HG02938 (cell line): ENCODE measurements around the gene NTSR1.

Source experiments
- ATAC-seq: cut with Tn5 transposase; IDR thresholded peaks from one replicate; pipeline ENCODE4 v1.9.1; 2021; ENCODE audit warnings: mild to moderate bottlenecking, moderate library complexity; ENCODE audit not compliant: unreplicated experiment

NTSR1 gene

GRCh38 chr20:62797671-62798532 lies 89.3 kb downstream of the NTSR1 start:
- no peak for ATAC-seq

- no peak for ATAC-seq
These were observed 90.4 kb downstream of the NTSR1 start for GRCh38 chr20:62799036-62799435.

- ATAC-seq = no peak
These were observed 90.8 kb downstream of the NTSR1 start for GRCh38 chr20:62799459-62799858.

DNA sequence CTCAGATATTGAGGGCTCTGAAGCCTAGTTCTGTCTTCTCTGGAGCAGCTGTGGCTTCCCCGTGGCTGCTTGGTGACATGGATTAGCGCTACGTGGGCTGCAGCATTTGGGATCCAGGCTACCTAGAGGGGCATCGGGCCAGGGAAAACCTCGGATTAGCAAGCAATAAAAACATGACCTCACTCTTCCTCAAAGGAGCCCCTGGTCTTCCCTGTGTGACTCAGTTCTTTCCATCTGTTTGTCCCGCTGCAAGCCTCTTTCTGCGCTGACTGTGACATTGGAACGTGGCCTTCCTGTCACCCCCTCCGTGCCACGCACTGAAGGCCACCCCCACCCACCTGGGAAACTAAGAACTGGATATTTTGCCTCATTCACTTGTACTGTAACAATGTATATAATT lies 91.2 kb downstream of the NTSR1 start:
- no peak for ATAC-seq

- no peak for ATAC-seq
These were observed 92.0 kb downstream of the NTSR1 start for GRCh38 chr20:62800314-62801259.

- ATAC-seq = no peak
These were observed 92.8 kb downstream of the NTSR1 start for GRCh38 chr20:62801284-62802010.

GRCh38 chr20:62802026-62802712 lies 93.5 kb downstream of the NTSR1 start:
- ATAC-seq = no peak

GRCh38 chr20:62804021-62804626 lies 95.5 kb downstream of the NTSR1 start:
- no peak for ATAC-seq

DNA sequence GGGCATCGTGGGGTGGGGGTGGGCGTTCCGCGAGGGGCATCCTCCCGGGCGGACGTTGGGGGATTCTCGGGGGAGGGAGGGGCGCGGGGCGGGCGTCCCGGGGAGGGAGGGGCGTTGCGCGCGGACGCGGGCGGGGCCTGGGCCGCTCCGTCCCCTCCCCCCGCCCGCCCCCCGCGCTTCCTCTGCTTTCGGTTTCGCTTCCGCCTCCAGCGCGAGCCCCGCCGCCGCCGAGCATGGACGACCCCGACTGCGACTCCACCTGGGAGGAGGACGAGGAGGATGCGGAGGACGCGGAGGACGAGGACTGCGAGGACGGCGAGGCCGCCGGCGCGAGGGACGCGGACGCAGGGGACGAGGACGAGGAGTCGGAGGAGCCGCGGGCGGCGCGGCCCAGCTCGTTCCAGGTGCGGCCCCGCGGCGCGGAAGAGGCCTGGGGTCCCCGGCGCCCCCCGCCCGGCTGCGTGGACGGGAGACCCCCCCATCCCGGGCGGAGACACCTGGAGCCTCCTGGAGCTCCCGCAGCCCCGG lies 96.1 kb downstream of the NTSR1 start, which contains the start of gene OGFR:
OGFR (plus strand) TSS at position 209 of the 528 bp plus-strand sequence; CDS start at position 234, 25 bp downstream.
- ATAC-seq = no peak

DNA sequence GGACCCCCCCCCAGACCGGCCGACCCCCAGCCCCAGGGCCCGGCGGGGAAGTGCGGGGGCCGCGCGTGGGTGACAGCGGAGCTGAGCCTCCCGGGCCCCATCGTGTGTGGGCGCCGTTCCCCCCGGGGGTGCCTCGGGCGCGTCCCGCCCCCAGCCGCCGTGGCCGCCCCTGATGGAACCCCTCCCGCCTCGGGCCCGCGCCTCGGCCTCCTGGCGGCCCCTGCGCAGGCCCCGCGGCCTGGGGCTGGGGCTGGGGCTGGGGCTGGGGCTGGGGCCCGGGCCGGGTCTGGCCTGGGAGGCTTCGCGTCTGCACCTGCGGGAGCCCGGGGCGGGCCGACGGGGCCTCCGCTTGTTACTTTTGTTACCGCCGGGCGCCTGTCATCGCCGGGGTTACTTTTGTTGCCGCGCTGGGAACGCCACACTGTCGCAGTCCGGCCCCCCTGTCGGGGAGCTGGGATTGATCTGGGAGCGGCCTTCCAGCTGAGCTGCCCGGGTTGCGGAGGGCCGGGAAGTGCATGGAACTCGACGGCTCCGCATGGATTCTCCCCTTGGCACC lies 96.6 kb downstream of the NTSR1 start:
- ATAC-seq = no peak

DNA sequence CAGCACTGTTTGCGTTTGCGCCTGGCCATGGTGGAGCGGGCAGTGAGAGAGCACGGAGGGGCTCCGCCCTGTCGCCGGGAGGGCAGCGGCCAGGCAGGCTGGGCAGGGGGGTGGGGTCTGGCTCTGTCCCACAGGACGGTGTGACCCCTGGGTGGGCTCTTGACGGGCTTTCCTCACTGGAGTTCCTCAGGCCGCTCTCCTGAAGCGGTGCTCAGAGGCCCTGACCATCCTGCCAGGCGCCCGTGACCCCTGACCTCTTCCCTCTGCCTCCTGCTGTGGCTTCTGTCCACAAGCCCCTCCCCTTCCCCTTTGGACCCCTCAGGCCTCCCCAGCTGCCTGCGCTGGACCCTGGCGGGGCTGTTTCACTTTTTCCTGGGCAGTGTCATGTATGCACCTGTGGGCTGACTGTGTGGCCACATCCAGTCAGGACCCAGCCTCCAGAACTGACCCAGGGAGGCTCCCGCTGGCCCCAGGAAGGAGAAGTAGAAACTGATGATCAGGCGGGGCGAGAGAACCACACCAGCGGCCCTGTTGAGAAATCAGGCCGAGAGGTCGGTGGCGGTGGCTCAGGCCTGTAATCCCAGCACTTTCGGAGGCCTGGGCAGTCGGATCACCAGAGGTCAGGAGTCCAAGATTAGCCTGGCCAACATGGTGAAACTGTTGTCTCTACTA lies 97.2 kb downstream of the NTSR1 start:
- ATAC-seq = no peak

DNA sequence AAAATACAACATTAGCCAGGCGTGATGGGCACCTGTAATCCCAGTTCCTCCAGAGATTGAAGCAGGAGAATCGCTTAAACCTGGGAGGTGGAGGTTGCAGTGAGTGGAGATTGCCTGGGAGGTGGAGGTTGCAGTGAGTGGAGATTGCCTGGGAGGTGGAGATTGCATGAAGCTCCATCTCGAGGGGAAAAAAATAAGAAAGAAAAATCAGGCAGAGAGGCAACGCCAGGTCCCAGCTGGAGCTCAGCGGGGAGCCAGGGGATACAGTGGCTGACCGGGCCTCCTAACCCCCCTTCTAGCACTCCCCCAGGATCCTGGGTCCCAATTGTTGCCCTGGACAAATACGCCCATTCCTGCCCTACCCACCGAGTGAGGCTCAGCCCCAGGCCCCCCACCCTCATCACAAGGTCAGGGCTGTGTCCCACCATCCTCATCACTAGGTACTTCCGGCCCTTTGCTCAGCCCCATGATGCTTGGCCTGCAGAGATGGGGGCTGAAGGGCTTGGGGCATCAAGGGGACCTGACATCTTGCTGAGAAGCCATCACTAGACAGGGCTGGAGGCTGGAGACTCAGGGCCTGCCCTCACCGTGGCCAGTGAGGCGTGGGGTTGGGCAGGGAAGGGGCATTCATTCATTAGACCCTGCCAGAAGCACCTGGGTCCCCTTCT lies 97.9 kb downstream of the NTSR1 start:
- ATAC-seq = no peak

DNA sequence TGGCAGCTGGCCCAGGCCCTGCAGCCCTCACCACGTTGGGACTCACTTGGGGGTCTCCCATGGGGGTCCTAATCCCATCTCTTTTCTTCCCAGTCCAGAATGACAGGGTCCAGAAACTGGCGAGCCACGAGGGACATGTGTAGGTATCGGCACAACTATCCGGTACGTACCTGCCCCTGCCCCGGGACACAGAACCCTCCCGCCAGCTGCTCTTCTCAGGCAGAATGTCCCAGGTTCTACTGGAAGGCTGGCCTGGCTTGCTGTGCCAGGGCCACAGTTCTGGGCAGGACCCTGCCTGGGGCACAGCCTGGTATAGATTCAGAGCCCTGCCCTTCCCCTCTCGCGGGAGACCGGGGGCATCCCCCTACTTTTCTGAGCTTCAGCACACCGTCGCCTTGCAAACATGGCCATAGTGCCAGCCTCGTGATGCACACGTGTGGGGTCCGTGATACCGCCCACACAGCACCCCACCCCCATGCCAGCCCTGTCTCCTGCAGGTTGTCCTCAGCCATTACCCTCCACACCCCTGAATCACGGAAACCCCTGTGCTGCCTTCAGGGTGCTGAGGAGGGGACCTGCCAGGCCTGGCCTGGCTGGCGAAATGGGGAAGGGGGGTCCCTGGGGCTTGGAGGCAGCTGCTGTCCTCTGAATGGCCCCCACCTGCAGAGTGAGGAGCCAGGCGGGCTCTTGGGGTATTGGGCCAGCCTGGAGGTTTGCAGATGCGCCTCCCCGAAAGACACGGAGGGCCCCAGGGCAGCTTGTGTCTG lies 99.0 kb downstream of the NTSR1 start:
- no peak for ATAC-seq

DNA sequence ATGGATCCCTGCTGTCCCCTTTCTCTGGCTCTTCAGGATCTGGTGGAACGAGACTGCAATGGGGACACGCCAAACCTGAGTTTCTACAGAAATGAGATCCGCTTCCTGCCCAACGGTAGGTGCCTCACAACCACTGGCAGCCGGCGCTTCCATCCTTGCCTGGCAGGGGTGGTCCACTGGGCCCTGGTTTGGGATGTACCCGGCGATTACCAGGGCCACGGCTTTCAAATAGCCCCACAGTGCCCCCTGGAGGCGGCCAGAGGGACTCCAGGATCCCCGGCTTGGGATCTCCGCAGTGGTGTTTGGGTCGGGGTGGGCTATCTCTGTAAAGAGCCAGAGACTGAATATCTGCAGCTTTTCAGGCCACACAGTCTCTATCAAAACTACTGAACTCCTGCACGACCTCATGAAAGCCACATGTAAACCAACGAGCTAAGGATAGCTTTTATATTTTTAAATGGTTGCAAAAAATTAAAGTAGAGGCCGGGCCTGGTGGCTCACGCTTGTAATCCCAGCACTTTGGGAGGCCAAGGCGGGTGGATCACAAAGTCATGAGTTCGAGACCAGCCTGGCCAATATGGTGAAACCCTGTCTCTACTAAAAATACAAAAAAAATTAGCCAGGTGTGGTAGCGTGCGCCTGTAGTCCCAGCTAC lies 99.7 kb downstream of the NTSR1 start:
- ATAC-seq = no peak

DNA sequence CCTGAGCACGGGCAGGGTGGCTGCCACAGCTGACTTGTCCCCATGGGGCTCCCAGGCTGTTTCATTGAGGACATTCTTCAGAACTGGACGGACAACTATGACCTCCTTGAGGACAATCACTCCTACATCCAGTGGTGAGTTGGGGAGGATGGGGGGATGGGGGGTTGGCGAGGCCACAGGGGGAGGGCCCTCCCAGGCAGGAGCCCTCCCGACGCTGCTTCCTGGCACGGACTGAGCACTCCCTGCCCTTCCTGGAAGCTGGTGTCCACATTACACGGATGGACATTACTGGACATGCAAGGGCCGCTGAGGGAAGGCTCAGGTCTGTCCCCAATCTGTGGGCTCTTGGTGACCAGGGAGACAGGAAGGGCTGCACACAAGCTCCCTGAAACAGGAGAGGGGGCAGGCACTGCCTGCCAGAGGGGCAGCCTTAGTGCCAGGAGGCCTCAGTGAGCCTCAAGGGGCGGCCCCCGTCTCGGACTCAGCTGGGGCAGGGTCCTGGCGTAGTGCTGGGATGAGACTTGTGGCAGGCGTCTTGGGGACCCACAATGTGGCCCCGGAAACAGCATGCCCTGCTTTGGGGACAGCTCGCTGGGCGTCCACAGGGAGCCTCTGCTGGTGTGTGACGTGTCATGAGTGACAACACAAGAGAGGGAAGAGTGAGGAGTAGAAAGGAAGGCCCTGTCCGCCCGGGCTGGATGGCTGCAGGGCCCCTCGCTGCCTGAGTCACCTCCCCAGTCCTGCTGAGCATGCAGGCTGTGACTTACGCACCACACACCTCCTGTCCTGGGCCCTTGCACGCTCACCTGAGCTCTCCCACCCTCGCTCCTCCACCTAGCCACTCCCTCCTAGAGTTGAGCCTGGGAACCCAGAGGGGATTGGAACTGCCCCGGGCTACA lies 101.1 kb downstream of the NTSR1 start:
- ATAC-seq = no peak

- ATAC-seq = no peak
These were observed 102.7 kb downstream of the NTSR1 start for GRCh38 chr20:62811320-62811719.
